Transverse colon (tissue), 4 donors: Measurements from ENCODE around the gene ENAH. TPM values are rescaled to one million over a fixed set of nuclear protein-coding genes. Genes with fewer than 3 reads are reported as not detected.

Experiments
- DNase-seq: peaks from one replicate; pipeline ENCODE4 v3.0.0-alpha.2; 2019
- H3K27ac ChIP-seq, 4 donors: fragments of 200-600 bp; sonication (generic); 2 replicates each; pipeline ENCODE4 v1.5.1; 2016 to 2018; ENCODE audit warnings: inconsistent platforms in 4 of 4
- H3K27me3 ChIP-seq: fragments of 200-600 bp; sonication (generic); 2 replicates; pipeline ENCODE4 v1.5.1; 2017; ENCODE audit warnings: inconsistent platforms
- H3K36me3 ChIP-seq, 4 donors: fragments of 200-600 bp; sonication (generic); 2 replicates each; pipeline ENCODE4 v1.5.1; 2017 to 2019; ENCODE audit warnings: inconsistent platforms in 4 of 4
- H3K4me1 ChIP-seq, 4 donors: fragments of 200-600 bp; sonication (generic); 2 replicates each; pipeline ENCODE4 v1.5.1; 2017 to 2020; ENCODE audit warnings: inconsistent platforms in 4 of 4
- H3K4me3 ChIP-seq, 4 donors: fragments of 200-600 bp; sonication (generic); 1 replicate in 1 of 4; 2 replicates in 3 of 4; pipeline versions ENCODE4 v1.5.1 to v1.6.1; 2017 to 2019; ENCODE audit warnings: inconsistent platforms in 4 of 4
- H3K9me3 ChIP-seq, 2 donors: fragments of 200-600 bp; sonication (generic); 2 replicates each; pipeline ENCODE4 v1.5.1; 2017 to 2019; ENCODE audit warnings: inconsistent platforms in 2 of 2
- EP300 ChIP-seq: sonication (generic); formaldehyde crosslinking; IDR thresholded peaks from one replicate; pipeline ENCODE4 v1.6.1; 2017; ENCODE audit warnings: antibody characterized with exemption, low read depth
- POLR2A ChIP-seq: fragments of 450-650 bp; IDR thresholded peaks from one replicate; pipeline ENCODE4 v1.6.1; 2016; ENCODE audit warnings: antibody characterized with exemption, mild to moderate bottlenecking, moderate library complexity
- POLR2AphosphoS5 ChIP-seq, 3 donors: sonication (generic); formaldehyde crosslinking; IDR thresholded peaks; one replicate each; pipeline ENCODE4 v1.6.1; 2016; ENCODE audit warnings: antibody characterized with exemption in 3 of 3
- WGBS, 2 donors: methylation state at CpG; one replicate each; pipeline ENCODE4 v1.1.5; 2018; ENCODE audit warnings: low coverage in 1 of 2; 5-methylcytosine and 5-hydroxymethylcytosine counted together
- in situ Hi-C, 4 donors: fragments of 200-750 bp; cut with MboI; loops; one replicate each; pipeline versions ENCODE4 v1.15.0 to v1.15.1; 2017; ENCODE audit warnings: low sequenced_read_pairs in 3 of 4, low pct_ligation_motif_present in 1 of 4, low pct_unique_long_range_greater_than_20kb in 1 of 4
- intact Hi-C: fragments of 100-400 bp; cut with DNase I; formaldehyde crosslinking; loops from one replicate; pipeline ENCODE4 v1.15.1; 2023; ENCODE audit warnings: low total_unique reads
- total RNA-seq, 4 donors: library from RNA; depleted of rRNA; stranded (reverse); fragments of >200 nt; gene quantifications; one replicate each; pipeline ENCODE4 v1.1.0, GENCODE V29; 2016
- TF ChIP-seq, protein P1 (sequence below), 5 experiments: fragments of 200-600 bp in 3 of 5; fragments of 450-650 bp in 2 of 5; sonication (generic) in 3 of 5; IDR thresholded peaks; 1 replicate in 2 of 5; 2 replicates in 3 of 5; pipeline ENCODE4 v1.5.1; 2016 to 2017; ENCODE audit warnings: antibody characterized with exemption in 5 of 5, inconsistent platforms in 3 of 5, mild to moderate bottlenecking in 2 of 5, moderate library complexity in 1 of 5

The ENAH gene
- total RNA-seq, 4 donors from 2014 or later: 14.7 to 140 (median 33.9) TPM

- 56 to 57% methylated on average over 1 to 5 of the region's 5 CpGs for WGBS, 2 donors
- Histone ChIP-seq H3K4me3 (no peak overlapping the region), H3K27ac (peak overlapping the region in 3 of 4 donors; percentile 12 to 29 (median 26)), H3K36me3 (no peaks in the 10 kb centered on the region), H3K9me3 (no peaks in the 10 kb centered on the region), H3K4me1 (peaks cover 0 to 38% (median 18%) of the 10 kb centered on the region in 4 donors), H3K27me3 (no peaks in the 10 kb centered on the region)
- intact Hi-C loops: no loop called here
- no peak for TF ChIP-seq POLR2A
- TF ChIP-seq POLR2AphosphoS5 (IDR thresholded peaks at IDR 0.05): peak in 1 of 3 donors; percentile 12
- TF ChIP-seq, protein P1, sequence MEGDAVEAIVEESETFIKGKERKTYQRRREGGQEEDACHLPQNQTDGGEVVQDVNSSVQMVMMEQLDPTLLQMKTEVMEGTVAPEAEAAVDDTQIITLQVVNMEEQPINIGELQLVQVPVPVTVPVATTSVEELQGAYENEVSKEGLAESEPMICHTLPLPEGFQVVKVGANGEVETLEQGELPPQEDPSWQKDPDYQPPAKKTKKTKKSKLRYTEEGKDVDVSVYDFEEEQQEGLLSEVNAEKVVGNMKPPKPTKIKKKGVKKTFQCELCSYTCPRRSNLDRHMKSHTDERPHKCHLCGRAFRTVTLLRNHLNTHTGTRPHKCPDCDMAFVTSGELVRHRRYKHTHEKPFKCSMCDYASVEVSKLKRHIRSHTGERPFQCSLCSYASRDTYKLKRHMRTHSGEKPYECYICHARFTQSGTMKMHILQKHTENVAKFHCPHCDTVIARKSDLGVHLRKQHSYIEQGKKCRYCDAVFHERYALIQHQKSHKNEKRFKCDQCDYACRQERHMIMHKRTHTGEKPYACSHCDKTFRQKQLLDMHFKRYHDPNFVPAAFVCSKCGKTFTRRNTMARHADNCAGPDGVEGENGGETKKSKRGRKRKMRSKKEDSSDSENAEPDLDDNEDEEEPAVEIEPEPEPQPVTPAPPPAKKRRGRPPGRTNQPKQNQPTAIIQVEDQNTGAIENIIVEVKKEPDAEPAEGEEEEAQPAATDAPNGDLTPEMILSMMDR (IDR thresholded peaks at IDR 0.05): no peak
- DNase-seq: no peak
- in situ Hi-C loops: no loop called here
These were observed 125.3 kb downstream of the ENAH start for GRCh38 chr1:225527575-225527974.

DNA sequence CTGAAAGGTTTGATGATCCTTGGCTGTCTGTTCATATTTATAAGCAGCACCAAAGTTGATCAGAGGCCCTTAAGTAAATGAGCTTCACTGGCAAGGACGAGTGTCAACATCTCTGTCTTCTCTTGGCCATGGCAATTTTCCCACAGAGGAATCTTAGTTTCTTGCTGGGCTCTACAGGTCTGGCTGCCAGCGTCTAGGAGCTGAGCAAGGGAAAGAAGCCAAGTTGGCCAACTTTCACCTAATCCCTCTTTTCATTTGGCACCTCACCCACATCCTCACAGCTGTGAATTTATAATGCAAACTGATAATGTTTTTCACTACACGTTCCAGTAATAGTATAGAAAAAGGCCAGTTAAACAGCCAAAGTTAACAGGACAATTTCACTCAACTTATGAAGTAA is 126.0 kb downstream of the ENAH start:
- TF ChIP-seq POLR2AphosphoS5 (IDR thresholded peaks at IDR 0.05): no peak
- TF ChIP-seq EP300: no peak
- no peak overlapping the region for H3K4me3 ChIP-seq
- peaks cover 0 to 38% (median 17%) of the 10 kb centered on the region in 4 donors for H3K4me1 ChIP-seq
- no peaks in the 10 kb centered on the region for H3K9me3 ChIP-seq
- 26% methylated on average over 3 of the region's 3 CpGs; no CpG with 5 or more reads in 1 of the 2 donors for WGBS, 2 donors
- peak overlapping the region in 2 of 4 donors; percentile 26 to 29 for H3K27ac ChIP-seq
- no peaks in the 10 kb centered on the region for H3K36me3 ChIP-seq
- intact Hi-C loops (no loop called here), in situ Hi-C loops (no loop called here)
- no peak for DNase-seq
- H3K27me3 ChIP-seq: no peaks in the 10 kb centered on the region

DNA sequence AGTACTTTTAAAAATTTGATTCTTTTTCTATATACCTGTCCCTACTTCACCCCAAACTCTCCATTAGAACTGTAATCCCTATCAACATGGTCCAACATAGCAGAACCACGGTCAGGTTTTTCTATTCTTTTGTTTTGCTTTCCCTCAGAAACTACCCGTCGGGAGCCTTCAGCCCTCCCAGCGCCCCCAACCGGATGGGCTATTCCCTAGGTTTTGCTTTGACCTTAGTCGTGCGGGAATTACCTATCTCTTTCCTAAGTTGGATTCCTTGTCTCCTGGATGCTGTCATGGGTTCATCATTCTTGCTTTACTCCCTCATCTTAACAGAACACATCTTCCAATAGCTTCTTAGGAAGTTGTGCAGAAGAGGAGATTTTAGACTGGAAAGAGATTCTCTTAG is 127.5 kb downstream of the ENAH start:
- TF ChIP-seq POLR2A (no peak), POLR2AphosphoS5 (IDR thresholded peaks at IDR 0.05) (no peak), EP300 (no peak)
- TF ChIP-seq, protein P1 (IDR thresholded peaks at IDR 0.05): no peak
- no peak overlapping the region for H3K27ac ChIP-seq
- no peak overlapping the region for H3K4me3 ChIP-seq
- no peaks in the 10 kb centered on the region for H3K36me3 ChIP-seq
- in situ Hi-C loops (no loop called here), intact Hi-C loops (no loop called here)
- no peaks in the 10 kb centered on the region for H3K9me3 ChIP-seq
- DNase-seq: no peak
- H3K27me3 ChIP-seq: no peaks in the 10 kb centered on the region
- 94 to 100% methylated on average over 4 to 7 of the region's 7 CpGs for WGBS, 2 donors
- peaks cover 0 to 38% (median 17%) of the 10 kb centered on the region in 4 donors for H3K4me1 ChIP-seq

DNA sequence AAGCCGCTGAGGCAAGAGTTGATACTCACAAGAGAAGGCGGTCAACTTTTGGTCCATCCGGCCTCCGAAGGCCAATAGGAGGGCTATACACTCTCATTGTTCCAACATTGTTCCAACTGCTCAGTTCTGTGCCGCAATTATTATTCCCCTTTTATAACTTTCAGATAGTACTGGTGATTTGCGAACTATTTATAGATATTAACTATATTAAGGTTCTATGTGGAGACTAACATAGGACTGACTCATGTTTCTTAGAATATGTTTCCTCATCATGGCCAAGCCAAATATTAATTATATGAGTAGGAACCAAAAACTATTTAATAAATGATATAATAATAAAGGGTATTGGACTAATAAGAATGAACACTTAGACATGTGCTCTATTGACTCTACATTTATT is 128.4 kb downstream of the ENAH start:
- intact Hi-C loops: no loop called here
- whole genome bisulfite sequencing, 2 donors: 92 to 98% methylated on average over 5 to 6 of the region's 6 CpGs
- TF ChIP-seq POLR2A (no peak), POLR2AphosphoS5 (IDR thresholded peaks at IDR 0.05) (no peak), EP300 (no peak)
- TF ChIP-seq, protein P1 (IDR thresholded peaks at IDR 0.05): no peak
- no peaks in the 10 kb centered on the region for H3K9me3 ChIP-seq
- H3K27me3 ChIP-seq: no peaks in the 10 kb centered on the region
- no peak for DNase-seq
- no peaks in the 10 kb centered on the region for H3K36me3 ChIP-seq
- no peak overlapping the region for H3K4me3 ChIP-seq
- in situ Hi-C loops: no loop called here
- H3K27ac ChIP-seq: no peak overlapping the region
- peaks cover 0 to 38% (median 17%) of the 10 kb centered on the region in 4 donors for H3K4me1 ChIP-seq
